Fibroblast of gingiva (primary cell): Measurements from ENCODE around the gene ACADS.
"Not testable (repeated sequence)": the region's sequence is repeated elsewhere in the genome, so short reads cannot be mapped to it uniquely, and the experiment has no call there.

ENCODE experiments used
- DNase-seq: peaks from one replicate; pipeline ENCODE4 v3.0.0-alpha.2; 2011; ENCODE audit warnings: low read depth

The ACADS gene

DNA sequence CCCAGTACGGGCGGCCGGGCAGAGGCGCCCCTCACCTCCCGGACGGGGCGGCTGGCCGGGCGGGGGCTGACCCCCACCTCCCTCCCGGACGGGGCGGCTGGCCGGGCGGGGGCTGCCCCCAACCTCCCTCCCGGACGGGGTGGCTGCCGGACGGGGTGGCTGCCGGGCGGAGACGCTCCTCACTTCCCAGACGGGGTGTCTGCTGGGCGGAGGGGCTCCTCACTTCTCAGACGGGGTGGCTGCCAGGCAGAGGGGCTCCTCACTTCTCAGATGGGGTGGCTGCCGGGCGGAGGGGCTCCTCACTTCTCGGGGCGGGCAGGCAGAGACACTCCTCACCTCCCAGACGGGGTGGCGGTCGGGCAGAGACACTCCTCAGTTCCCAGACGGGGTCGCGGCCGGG is 6.6 kb downstream of the ACADS start:
- not testable (repeated sequence) for DNase-seq

- DNase-seq = no peak
These were observed 7.9 kb downstream of the ACADS start for GRCh38 chr12:120733574-120733973.

GRCh38 chr12:120734210-120734609 is 8.6 kb downstream of the ACADS start:
- DNase-seq = no peak

DNA sequence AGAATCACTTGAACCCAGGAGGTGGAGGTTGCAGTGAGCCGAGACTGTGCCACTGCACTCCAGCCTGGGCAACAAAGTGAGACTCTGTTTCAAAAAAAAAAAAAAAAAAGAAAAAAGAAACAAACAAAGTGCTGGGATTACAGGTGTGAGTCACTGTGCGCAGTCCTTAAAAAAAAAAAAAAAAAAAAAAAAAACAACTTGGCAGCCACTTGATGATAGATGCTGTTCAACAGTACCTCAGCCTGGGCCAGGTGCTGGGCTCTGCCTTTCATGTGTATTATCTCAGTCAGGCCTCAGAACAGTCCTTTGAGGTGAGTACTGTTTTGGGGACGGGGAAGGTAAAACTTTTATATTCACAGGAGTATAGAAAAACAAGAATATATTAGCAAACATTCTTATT is 9.6 kb downstream of the ACADS start:
- no peak for DNase-seq

DNA sequence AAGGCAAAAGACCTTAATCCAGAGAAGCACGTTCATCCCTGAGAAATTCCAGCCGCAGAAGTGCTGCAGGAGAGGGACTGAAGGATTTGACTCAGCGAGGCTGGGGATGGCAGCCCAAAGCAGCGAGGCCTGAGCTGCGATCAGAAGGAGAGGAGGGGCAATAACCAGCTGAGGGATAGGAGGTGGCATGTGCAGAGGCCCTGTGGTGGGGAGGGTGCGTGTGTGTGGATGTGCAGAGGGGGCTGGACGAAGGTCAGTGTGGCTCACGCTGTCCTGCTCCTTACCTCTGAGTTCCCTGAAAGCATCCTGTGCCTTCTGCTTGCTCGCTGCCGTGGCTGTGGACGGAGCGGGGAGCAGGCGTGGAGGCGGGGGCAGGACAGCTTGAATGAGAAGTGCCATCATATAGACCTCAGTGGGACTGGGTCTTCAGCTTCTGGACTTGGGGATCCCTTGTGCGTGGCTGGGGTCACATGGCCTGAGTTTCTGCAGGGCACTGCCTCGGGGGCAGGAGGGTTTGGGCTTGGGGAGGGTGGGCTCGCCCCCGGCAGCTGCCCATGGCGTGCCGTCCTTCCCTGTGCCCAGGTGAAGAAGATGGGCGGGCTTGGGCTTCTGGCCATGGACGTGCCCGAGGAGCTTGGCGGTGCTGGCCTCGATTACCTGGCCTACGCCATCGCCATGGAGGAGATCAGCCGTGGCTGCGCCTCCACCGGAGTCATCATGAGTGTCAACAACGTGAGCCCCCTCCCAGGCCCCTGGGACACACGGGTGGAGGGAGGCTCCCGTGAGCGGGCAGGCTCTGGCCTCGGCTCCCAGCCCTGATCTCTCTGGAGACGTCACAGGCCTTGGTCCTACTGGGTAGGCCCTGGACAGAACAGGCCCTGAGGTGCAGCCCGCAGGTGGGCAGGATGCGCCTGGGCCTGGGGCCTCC is 11.0 kb downstream of the ACADS start:
- DNase-seq = no peak

GRCh38 chr12:120737557-120738251 is 12.1 kb downstream of the ACADS start:
- DNase-seq = no peak

- no peak for DNase-seq
These were observed 12.8 kb downstream of the ACADS start for GRCh38 chr12:120738252-120739030.

- no peak for DNase-seq
These were observed 13.6 kb downstream of the ACADS start for GRCh38 chr12:120739031-120739762.

- DNase-seq = no peak
These were observed 14.4 kb downstream of the ACADS start for GRCh38 chr12:120739821-120740613.

GRCh38 chr12:120740871-120741270 is 15.2 kb downstream of the ACADS start:
- DNase-seq = no peak

GRCh38 chr12:120741476-120742421 is 16.1 kb downstream of the ACADS start:
- no peak for DNase-seq

- DNase-seq = no peak
These were observed 19.4 kb downstream of the ACADS start for GRCh38 chr12:120744922-120745493.

DNA sequence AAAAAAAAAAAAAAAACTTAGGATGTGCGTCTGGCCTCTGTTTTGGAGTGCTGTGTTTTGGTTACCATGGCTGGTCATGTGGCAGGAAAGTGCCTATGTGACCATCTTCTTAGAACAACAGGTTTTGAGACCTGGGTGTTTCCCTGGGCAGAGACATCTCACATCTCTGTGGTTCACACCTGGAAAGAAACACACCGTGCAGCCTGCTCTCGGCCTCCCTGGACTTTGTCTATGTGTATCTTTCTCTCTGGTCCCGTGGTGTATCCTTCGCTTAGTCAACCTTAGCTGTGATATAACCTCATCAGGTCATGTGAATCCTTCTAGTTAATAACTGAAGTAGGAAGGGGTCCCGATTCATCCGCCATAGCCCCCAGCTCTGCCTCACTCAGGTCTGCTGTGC is 22.6 kb downstream of the ACADS start:
- DNase-seq = no peak

- no peak for DNase-seq
These were observed 23.6 kb downstream of the ACADS start for GRCh38 chr12:120749256-120749655.

GRCh38 chr12:120750806-120751205 is 25.2 kb downstream of the ACADS start:
- DNase-seq = no peak

- no peak for DNase-seq
These were observed 25.8 kb downstream of the ACADS start for GRCh38 chr12:120751389-120751788.

- no peak for DNase-seq
These were observed 29.2 kb downstream of the ACADS start for GRCh38 chr12:120754792-120755191.

DNA sequence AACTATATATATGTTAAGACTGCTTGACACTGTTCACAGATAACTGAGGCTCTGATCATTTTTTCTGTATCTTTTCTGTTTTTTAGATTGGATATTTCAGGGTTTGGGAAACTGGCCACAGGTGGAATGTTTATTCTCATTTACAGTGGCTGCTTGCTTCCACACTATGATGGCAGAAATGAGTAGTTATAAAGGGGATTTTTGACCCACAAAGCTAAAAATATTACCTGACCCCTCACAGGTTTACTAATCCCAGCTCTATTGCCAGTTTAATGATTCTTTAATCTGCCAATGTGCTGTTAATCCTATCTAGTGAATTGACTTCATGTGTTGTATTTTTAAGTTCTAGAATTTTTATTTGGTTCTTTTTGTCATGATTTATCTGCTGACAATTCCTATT is 29.6 kb downstream of the ACADS start:
- DNase-seq = no peak

DNA sequence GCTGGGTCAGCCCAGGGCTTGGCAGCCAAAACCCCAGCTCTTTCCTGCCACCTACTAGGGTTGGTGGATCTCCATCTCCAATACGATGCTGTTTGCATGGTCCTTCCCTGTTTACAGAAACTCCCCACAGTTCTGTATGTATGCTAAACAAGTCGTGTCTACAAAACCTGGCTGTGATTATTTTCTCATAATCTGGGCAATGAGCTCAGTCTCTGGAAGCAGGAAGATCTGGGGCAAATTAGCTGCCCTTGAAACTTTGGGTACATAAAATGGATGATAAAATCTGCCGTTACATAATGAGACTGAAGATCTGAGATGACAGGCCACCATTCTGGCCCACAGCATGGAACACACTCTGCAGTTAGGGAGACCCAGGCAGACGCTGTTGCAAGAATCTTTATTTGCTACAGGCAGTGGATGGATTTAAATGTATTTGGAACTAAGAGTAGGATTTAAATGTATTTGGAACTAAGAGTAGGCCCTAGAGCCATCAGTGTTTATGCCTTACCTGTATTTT is 31.7 kb downstream of the ACADS start:
- no peak for DNase-seq
